GM12878 (cell line): ENCODE results near the gene TRABD2A. TPM values are rescaled to one million over a fixed set of nuclear protein-coding genes. Genes with fewer than 3 reads are reported as not detected.

Experiments
- ATAC-seq: fragments of 200-7000 bp; cut with Tn5 transposase; 3 replicates; pipeline ENCODE4 v1.9.1; 2020; ENCODE audit warnings: mild to moderate bottlenecking, moderate library complexity
- BruUV-seq: library from RNA; stranded (reverse); fragments of 400-500 nt; replicated peaks from 2 replicates; lab custom pipeline; 2021; lab: Mats Ljungman, UMichigan
- CTCF ChIA-PET: fragments of 300-600 bp; sonication (Branson Sonifier 250); formaldehyde crosslinking; extraction: SDS; loops from one replicate; lab custom pipeline; 2021; ENCODE audit warnings: inconsistent platforms; lab: Yijun Ruan, JAX
- POLR2A ChIA-PET: fragments of 350-600 bp; formaldehyde crosslinking; extraction: SDS; loops from one replicate; lab custom pipeline; 2021; ENCODE audit warnings: inconsistent platforms; lab: Charles Lee
- RAD21 ChIA-PET: fragments of 300-600 bp; sonication (Branson Sonifier 250); formaldehyde crosslinking; loops from one replicate; lab custom pipeline; 2023; ENCODE audit warnings: antibody characterized with exemption; ENCODE audit not compliant: unreplicated experiment; lab: Charles Lee
- SMC1A ChIA-PET: fragments of 300-600 bp; sonication (Branson Sonifier 250); formaldehyde crosslinking; loops from one replicate; lab custom pipeline; 2023; ENCODE audit not compliant: unreplicated experiment, uncharacterized antibody; lab: Charles Lee
- DNase-seq: peaks from one replicate; pipeline ENCODE4 v3.0.0-alpha.2; 2011; ENCODE audit warnings: low read depth, low spot score
- FAIRE-seq: peaks from 3 replicates; lab custom pipeline; 2011; peaks lifted over from hg19 to GRCh38; lab: Jason Lieb, UNC
- H2AFZ ChIP-seq: 2 replicates; pipeline ENCODE4 v1.6.0; 2011; ENCODE audit warnings: low read depth, low read length, control low read depth; ENCODE audit not compliant: control insufficient read depth
- H3K27ac ChIP-seq: 2 replicates; pipeline ENCODE4 v1.5.1; 2011; ENCODE audit warnings: control low read depth; ENCODE audit not compliant: control insufficient read depth, insufficient read depth
- H3K27me3 ChIP-seq, 2 experiments: replicated peaks in 1 of 2; 2 replicates each; pipeline versions ENCODE4 v1.6.0 to v1.6.1; 2011; ENCODE audit warnings: low read length in 1 of 2; ENCODE audit not compliant: control insufficient read depth in 2 of 2, insufficient read depth in 2 of 2
- H3K36me3 ChIP-seq, 2 experiments: 2 replicates each; pipeline ENCODE4 v1.5.1; 2011; ENCODE audit warnings: low read length in 1 of 2; ENCODE audit not compliant: control insufficient read depth in 2 of 2, insufficient read depth in 2 of 2
- H3K4me1 ChIP-seq: 2 replicates; pipeline ENCODE4 v1.6.1; 2011; ENCODE audit warnings: mild to moderate bottlenecking, low read length, moderate library complexity, mixed read lengths; ENCODE audit not compliant: control insufficient read depth, insufficient read depth
- H3K4me2 ChIP-seq: 2 replicates; pipeline ENCODE4 v1.6.0; 2011; ENCODE audit warnings: control low read depth; ENCODE audit not compliant: control insufficient read depth, insufficient read depth
- H3K4me3 ChIP-seq: fragments of 200-600 bp; sonication (generic); 2 replicates; pipeline ENCODE4 v1.5.1; 2016
- H3K79me2 ChIP-seq: 2 replicates; pipeline ENCODE4 v1.6.0; 2011; ENCODE audit warnings: low read length; ENCODE audit not compliant: control insufficient read depth, insufficient read depth
- H3K9ac ChIP-seq: 2 replicates; pipeline ENCODE4 v1.8.0; 2011; ENCODE audit warnings: low read length, control low read depth, mixed read lengths; ENCODE audit not compliant: control insufficient read depth, insufficient read depth
- H3K9me3 ChIP-seq: replicated peaks from 3 replicates; pipeline ENCODE4 v1.5.1; 2011; ENCODE audit warnings: mild to moderate bottlenecking, low read length; ENCODE audit not compliant: control insufficient read depth, insufficient read depth
- H4K20me1 ChIP-seq: 2 replicates; pipeline ENCODE4 v1.6.0; 2011; ENCODE audit not compliant: control insufficient read depth, insufficient read depth
- ATF7 ChIP-seq: fragments of 450-650 bp; IDR thresholded peaks from 2 replicates; pipeline ENCODE4 v1.6.1; 2016; ENCODE audit warnings: low read depth, mild to moderate bottlenecking
- FOXM1 ChIP-seq: IDR thresholded peaks from 2 replicates; pipeline ENCODE4 v1.6.1; 2012; ENCODE audit warnings: low read depth, mild to moderate bottlenecking, inconsistent platforms, low read length, moderate library complexity
- MXI1 ChIP-seq: fragments of 150-350 bp; IDR thresholded peaks from 2 replicates; pipeline ENCODE4 v1.6.1; 2011; ENCODE audit warnings: low read depth, mild to moderate bottlenecking, inconsistent platforms, low read length, improper control_type of control experiment
- MYB ChIP-seq: fragments of 150-350 bp; IDR thresholded peaks from 2 replicates; pipeline ENCODE4 v1.6.1; 2014; ENCODE audit warnings: mild to moderate bottlenecking, low read depth, low read length, borderline replicate concordance
- PAX8 ChIP-seq: fragments of 450-650 bp; IDR thresholded peaks from 2 replicates; pipeline ENCODE4 v1.6.1; 2017; ENCODE audit warnings: mild to moderate bottlenecking, moderate library complexity
- POLR2AphosphoS2 ChIP-seq: IDR thresholded peaks from 2 replicates; pipeline ENCODE4 v1.6.1; 2011; ENCODE audit warnings: low read depth, mild to moderate bottlenecking, low read length, improper control_type of control experiment, moderate library complexity
- ZNF24 ChIP-seq: fragments of 450-650 bp; IDR thresholded peaks from 2 replicates; pipeline ENCODE4 v1.6.1; 2017; ENCODE audit warnings: antibody characterized with exemption, mild to moderate bottlenecking
- WGBS: methylation state at CpG from one replicate; pipeline ENCODE4 v1.1.6; 2016; ENCODE audit warnings: low lambda C conversion rate; ENCODE audit not compliant: insufficient replicate concordance, insufficient coverage; ENCODE audit errors: missing lambda C conversion rate; 5-methylcytosine and 5-hydroxymethylcytosine counted together
- in situ Hi-C: fragments of 300-500 bp; cut with MboI; formaldehyde crosslinking; loops from 9 replicates; pipeline ENCODE4 v1.14.3; 2018; ENCODE audit warnings: mixed read lengths
- intact Hi-C: fragments of 100-400 bp; cut with micrococcal nuclease; formaldehyde crosslinking; loops from one replicate; pipeline ENCODE4 v1.14.2; 2022; ENCODE audit not compliant: unreplicated experiment
- polyA plus RNA-seq, 11 experiments: library from polyadenylated mRNA; depleted of rRNA in 4 of 11; unstranded in 6 of 11; stranded (reverse) in 5 of 11; fragments of >200 nt; fragmentation: Nextera tagmentation in 4 of 11; fragmentation: Illumina TruSeq in 1 of 11; extraction: Ambion mirVana in 4 of 11; extraction: Trizol in 1 of 11; gene quantifications; 1 replicate in 1 of 11; 2 replicates in 10 of 11; pipeline versions ENCODE4 v1.2.1 to v1.2.3, GENCODE V29; 2011 to 2016; ENCODE audit warnings: inconsistent platforms in 2 of 11, missing spikeins in 2 of 11, low read depth in 1 of 11
- total RNA-seq, 4 experiments: library from RNA; depleted of rRNA in 3 of 4; stranded (reverse); fragments of >200 nt in 3 of 4; fragmentation: Illumina TruSeq in 1 of 4; extraction: Trizol in 1 of 4; gene quantifications; 2 replicates each; pipeline versions ENCODE4 v1.2.1 to v1.2.3, GENCODE V29; 2013 to 2021
- TF ChIP-seq, protein P1 (sequence below): IDR thresholded peaks from 2 replicates; pipeline ENCODE4 v1.6.1; 2011; ENCODE audit warnings: borderline replicate concordance, low read depth, mild to moderate bottlenecking, moderate library complexity, mixed read lengths, low read length; ENCODE audit not compliant: insufficient read depth; ENCODE audit errors: extremely low read length
- TF ChIP-seq, protein P2 (sequence below): IDR thresholded peaks from 2 replicates; pipeline ENCODE4 v1.6.1; 2012; ENCODE audit warnings: mild to moderate bottlenecking, low read depth, low read length

The TRABD2A gene
- total and polyA plus RNA-seq, 10 of the 15 experiments (the other 5 are each of a cell fraction or from before 2014, with no cell fraction given) = 1.4 to 7.6 (median 4.1) TPM

DNA sequence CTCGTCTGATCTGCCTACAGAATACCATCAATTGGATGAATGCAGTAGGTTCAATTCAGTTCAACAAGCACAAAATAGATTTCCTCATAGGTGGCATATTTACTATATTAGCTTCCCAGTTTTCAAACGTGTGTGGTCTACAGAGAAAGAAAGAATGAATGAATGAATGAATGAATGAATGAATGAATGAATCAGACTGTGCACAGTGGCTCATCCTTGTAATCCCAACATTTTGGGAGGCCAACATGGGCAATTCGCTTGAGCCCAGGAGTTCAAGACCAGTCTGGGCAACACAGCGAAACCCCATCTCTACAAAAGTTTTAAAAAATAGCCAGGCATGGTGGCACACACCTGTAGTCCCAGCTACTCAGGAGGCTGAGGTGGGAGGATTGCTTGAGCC lies 94.9 kb downstream of the TRABD2A start:
- no peak for ATAC-seq

DNA sequence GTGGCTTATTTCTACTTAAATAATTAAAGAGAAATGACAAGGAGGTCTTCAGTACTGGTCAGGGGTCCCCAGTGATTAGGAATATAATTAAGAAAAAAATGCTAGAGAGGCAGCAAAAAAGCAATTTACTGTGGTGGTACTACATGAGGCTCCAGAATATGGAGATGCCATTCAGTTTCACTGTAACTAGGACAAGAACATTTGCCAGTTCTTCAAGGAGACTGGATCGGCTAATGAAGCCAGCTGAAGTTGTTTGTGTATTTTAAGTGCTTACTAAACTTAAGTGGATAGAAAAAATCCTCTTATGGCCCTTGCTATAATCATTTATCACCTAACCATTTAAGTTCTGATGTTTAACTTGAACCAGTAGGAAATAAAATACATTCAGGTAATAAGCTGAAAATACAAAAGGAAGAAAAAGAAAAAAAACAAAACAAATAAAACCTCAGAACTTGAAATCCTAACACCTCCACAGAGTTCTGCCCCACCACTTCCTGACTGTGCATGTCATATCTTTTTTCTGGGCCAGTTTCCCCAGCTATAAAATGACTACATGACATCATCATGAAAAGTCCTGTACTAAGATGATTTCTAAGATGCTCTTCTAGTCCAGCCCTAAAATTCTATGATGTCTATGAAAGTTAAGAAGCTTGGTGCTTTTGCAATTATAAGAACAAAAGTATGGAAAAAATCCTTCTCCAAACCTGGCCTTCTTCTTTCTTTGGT lies 98.0 kb downstream of the TRABD2A start:
- SMC1A ChIA-PET = interaction anchor here (0.7 to 1.5 kb wide), 5 partner anchors 20 to 86 kb away, joined by 3 to 4 read pairs (median 3); no protein-coding TSS in a partner anchor
- Histone ChIP-seq H2AFZ (no peak overlapping the region), H3K27me3 (no peaks in the 10 kb centered on the region), H4K20me1 (no peaks in the 10 kb centered on the region), H3K9me3 (no peaks in the 10 kb centered on the region), H3K27ac (no peak overlapping the region), H3K36me3 (no peaks in the 10 kb centered on the region), H3K4me1 (peaks cover 5% of the 10 kb centered on the region), H3K79me2 (no peaks in the 10 kb centered on the region), H3K4me2 (no peak overlapping the region), H3K4me3 (no peak overlapping the region), H3K9ac (no peak overlapping the region)
- no peak for TF ChIP-seq MXI1
- TF ChIP-seq, protein P1, sequence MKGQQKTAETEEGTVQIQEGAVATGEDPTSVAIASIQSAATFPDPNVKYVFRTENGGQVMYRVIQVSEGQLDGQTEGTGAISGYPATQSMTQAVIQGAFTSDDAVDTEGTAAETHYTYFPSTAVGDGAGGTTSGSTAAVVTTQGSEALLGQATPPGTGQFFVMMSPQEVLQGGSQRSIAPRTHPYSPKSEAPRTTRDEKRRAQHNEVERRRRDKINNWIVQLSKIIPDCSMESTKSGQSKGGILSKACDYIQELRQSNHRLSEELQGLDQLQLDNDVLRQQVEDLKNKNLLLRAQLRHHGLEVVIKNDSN = no peak
- no peak for TF ChIP-seq FOXM1
- TF ChIP-seq PAX8 = no peak
- TF ChIP-seq, protein P2, sequence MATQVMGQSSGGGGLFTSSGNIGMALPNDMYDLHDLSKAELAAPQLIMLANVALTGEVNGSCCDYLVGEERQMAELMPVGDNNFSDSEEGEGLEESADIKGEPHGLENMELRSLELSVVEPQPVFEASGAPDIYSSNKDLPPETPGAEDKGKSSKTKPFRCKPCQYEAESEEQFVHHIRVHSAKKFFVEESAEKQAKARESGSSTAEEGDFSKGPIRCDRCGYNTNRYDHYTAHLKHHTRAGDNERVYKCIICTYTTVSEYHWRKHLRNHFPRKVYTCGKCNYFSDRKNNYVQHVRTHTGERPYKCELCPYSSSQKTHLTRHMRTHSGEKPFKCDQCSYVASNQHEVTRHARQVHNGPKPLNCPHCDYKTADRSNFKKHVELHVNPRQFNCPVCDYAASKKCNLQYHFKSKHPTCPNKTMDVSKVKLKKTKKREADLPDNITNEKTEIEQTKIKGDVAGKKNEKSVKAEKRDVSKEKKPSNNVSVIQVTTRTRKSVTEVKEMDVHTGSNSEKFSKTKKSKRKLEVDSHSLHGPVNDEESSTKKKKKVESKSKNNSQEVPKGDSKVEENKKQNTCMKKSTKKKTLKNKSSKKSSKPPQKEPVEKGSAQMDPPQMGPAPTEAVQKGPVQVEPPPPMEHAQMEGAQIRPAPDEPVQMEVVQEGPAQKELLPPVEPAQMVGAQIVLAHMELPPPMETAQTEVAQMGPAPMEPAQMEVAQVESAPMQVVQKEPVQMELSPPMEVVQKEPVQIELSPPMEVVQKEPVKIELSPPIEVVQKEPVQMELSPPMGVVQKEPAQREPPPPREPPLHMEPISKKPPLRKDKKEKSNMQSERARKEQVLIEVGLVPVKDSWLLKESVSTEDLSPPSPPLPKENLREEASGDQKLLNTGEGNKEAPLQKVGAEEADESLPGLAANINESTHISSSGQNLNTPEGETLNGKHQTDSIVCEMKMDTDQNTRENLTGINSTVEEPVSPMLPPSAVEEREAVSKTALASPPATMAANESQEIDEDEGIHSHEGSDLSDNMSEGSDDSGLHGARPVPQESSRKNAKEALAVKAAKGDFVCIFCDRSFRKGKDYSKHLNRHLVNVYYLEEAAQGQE = no peak
- TF ChIP-seq ATF7 = peak; percentile 71
- ATAC-seq (peak; percentile 72), DNase-seq (no peak), FAIRE-seq (no peak)
- POLR2A ChIA-PET = no interaction called here
- in situ Hi-C loops (no loop called here), intact Hi-C loops (no loop called here)
- RAD21 ChIA-PET = no interaction called here
- 27% methylated on average over 1 of the region's 1 CpG for WGBS
- BruUV-seq = no TSS peak
- CTCF ChIA-PET = interaction anchor here (0.6 to 1.4 kb wide), 4 partner anchors 41 to 472 kb away, joined by 3 read pairs; no protein-coding TSS in a partner anchor

More for the DNA sequence above, 94.9 kb downstream of the TRABD2A start:
- intact Hi-C loops = no loop called here
- 37% methylated on average over 4 of the region's 4 CpGs for WGBS
- ChIA-PET SMC1A (interaction anchor here (1.1 to 1.3 kb wide), 2 partner anchors 11 to 14 kb away, joined by 3 to 4 read pairs; no protein-coding TSS in a partner anchor), POLR2A (no interaction called here)
- no peaks in the 10 kb centered on the region for H3K79me2 ChIP-seq
- BruUV-seq = no TSS peak
- no peaks in the 10 kb centered on the region for H3K36me3 ChIP-seq
- peaks cover 5% of the 10 kb centered on the region for H3K4me1 ChIP-seq
- no peak for DNase-seq
- H3K27ac ChIP-seq = no peak overlapping the region
- TF ChIP-seq MYB (no peak), POLR2AphosphoS2 (no peak), ZNF24 (peak; percentile 67)
- TF ChIP-seq, all 136 proteins: peak for 1
- no peak overlapping the region for H2AFZ ChIP-seq
- no peak overlapping the region for H3K9ac ChIP-seq
- no peak overlapping the region for H3K4me2 ChIP-seq
- in situ Hi-C loops = no loop called here
- no peaks in the 10 kb centered on the region for H3K27me3 ChIP-seq
- RAD21 ChIA-PET = interaction anchor here (0.7 kb wide), 1 partner anchor 8 kb away, joined by 4 read pairs; no protein-coding TSS in a partner anchor
- FAIRE-seq = no peak
- H3K4me3 ChIP-seq = no peak overlapping the region
- CTCF ChIA-PET = interaction anchor here (0.7 to 0.9 kb wide), 2 partner anchors 53 to 499 kb away, joined by 3 read pairs; no protein-coding TSS in a partner anchor
- H3K9me3 ChIP-seq = no peaks in the 10 kb centered on the region
- no peaks in the 10 kb centered on the region for H4K20me1 ChIP-seq
